GM12873 (cell line): Measurements from ENCODE around the gene SYNPR.

Source experiments
- CTCF ChIP-seq: IDR thresholded peaks from 2 replicates; pipeline ENCODE4 v1.5.1; 2012; ENCODE audit warnings: low read depth, mild to moderate bottlenecking, moderate library complexity, low read length, control low read depth; ENCODE audit not compliant: insufficient read depth; ENCODE audit errors: missing control alignments

Gene SYNPR

GRCh38 chr3:63508305-63508704, 230.2 kb downstream of the SYNPR start:
- TF ChIP-seq CTCF = no peak

GRCh38 chr3:63508771-63509170, 230.7 kb downstream of the SYNPR start:
- TF ChIP-seq CTCF = no peak

GRCh38 chr3:63513791-63514190, 235.7 kb downstream of the SYNPR start:
- no peak for TF ChIP-seq CTCF

GRCh38 chr3:63514678-63515077, 236.6 kb downstream of the SYNPR start:
- TF ChIP-seq CTCF = no peak

DNA sequence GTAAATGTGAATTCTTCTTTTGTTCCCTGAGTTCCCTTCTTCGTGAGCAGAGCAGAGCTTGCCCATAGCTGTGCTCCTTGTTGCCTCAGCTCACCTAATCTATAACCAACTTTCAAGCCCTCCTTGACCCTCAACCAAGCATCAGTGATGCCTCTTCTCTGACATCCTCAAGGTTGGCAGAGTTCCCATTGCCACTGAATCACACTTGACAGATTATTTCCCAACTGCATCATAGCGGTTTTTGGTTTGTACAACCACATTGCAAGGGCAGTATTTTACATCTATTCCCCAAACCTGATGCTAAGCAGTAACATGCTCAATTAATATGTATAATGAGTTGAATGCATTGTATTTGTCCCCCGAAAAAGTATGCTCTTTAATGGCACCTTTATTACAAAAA, 241.3 kb downstream of the SYNPR start:
- TF ChIP-seq CTCF = no peak

GRCh38 chr3:63521657-63522056, 243.5 kb downstream of the SYNPR start:
- no peak for TF ChIP-seq CTCF

GRCh38 chr3:63523100-63523499, 245.0 kb downstream of the SYNPR start:
- no peak for TF ChIP-seq CTCF
